ENCODE results near the gene TECTB. TPM values are rescaled to one million over a fixed set of nuclear protein-coding genes. Genes with fewer than 3 reads are reported as not detected.

Gene TECTB
- total RNA-seq, 2 donors from 2014 or later = not detected

- no peaks in the 10 kb centered on the region for H3K27me3 ChIP-seq (replicated peaks; ENCODE audit: insufficient read depth)
- TF ChIP-seq CTCF (IDR thresholded peaks at IDR 0.05) = no peak
- H3K27ac ChIP-seq = no peak overlapping the region
- ATAC-seq (ENCODE audit: insufficient number of reproducible peaks, low FRiP score, low read depth) = no peak
- no peak overlapping the region for H3K4me3 ChIP-seq
- no peaks in the 10 kb centered on the region for H3K36me3 ChIP-seq
- no peaks in the 10 kb centered on the region for H3K4me1 ChIP-seq (ENCODE audit: control insufficient read depth in 1 of 2, low read depth in 2 of 2)
- no peaks in the 10 kb centered on the region for H3K9me3 ChIP-seq
- DNase-seq (ENCODE audit: low spot score) = no peak
These were observed 21.2 kb downstream of the TECTB start for GRCh38 chr10:112304267-112304859.

GRCh38 chr10:112307358-112308124 lies 24.3 kb downstream of the TECTB start:
- Histone ChIP-seq H3K27me3 (replicated peaks; ENCODE audit: insufficient read depth) (no peaks in the 10 kb centered on the region), H3K9me3 (no peaks in the 10 kb centered on the region), H3K27ac (no peak overlapping the region), H3K36me3 (no peaks in the 10 kb centered on the region), H3K4me3 (no peak overlapping the region), H3K4me1 (ENCODE audit: control insufficient read depth in 1 of 2, low read depth in 2 of 2) (no peaks in the 10 kb centered on the region)
- ATAC-seq (ENCODE audit: insufficient number of reproducible peaks, low FRiP score, low read depth) (no peak), DNase-seq (ENCODE audit: low spot score) (no peak)
- TF ChIP-seq CTCF (IDR thresholded peaks at IDR 0.05) = peak; percentile 70

GRCh38 chr10:112308125-112308502 lies 24.9 kb downstream of the TECTB start:
- ATAC-seq (ENCODE audit: insufficient number of reproducible peaks, low FRiP score, low read depth) (no peak), DNase-seq (ENCODE audit: low spot score) (no peak)
- no peak for TF ChIP-seq CTCF (IDR thresholded peaks at IDR 0.05)
- Histone ChIP-seq H3K36me3 (no peaks in the 10 kb centered on the region), H3K4me1 (ENCODE audit: control insufficient read depth in 1 of 2, low read depth in 2 of 2) (no peaks in the 10 kb centered on the region), H3K9me3 (no peaks in the 10 kb centered on the region), H3K27me3 (replicated peaks; ENCODE audit: insufficient read depth) (no peaks in the 10 kb centered on the region), H3K27ac (no peak overlapping the region), H3K4me3 (no peak overlapping the region)

- no peak for ATAC-seq (ENCODE audit: insufficient number of reproducible peaks, low FRiP score, low read depth)
- TF ChIP-seq CTCF (IDR thresholded peaks at IDR 0.05) = no peak
These were observed 28.3 kb downstream of the TECTB start for GRCh38 chr10:112311481-112311880.

GRCh38 chr10:112313234-112313633 lies 30.0 kb downstream of the TECTB start:
- H3K36me3 ChIP-seq = no peaks in the 10 kb centered on the region
- TF ChIP-seq CTCF (IDR thresholded peaks at IDR 0.05) = no peak

More at GRCh38 chr10:112311481-112311880, 28.3 kb downstream of the TECTB start:
- H3K4me3 ChIP-seq = no peak overlapping the region
- H3K27me3 ChIP-seq (replicated peaks; ENCODE audit: insufficient read depth) = no peaks in the 10 kb centered on the region
- H3K27ac ChIP-seq = no peak overlapping the region
- no peaks in the 10 kb centered on the region for H3K9me3 ChIP-seq
- H3K36me3 ChIP-seq = no peaks in the 10 kb centered on the region
- DNase-seq (ENCODE audit: low spot score) = no peak
- no peaks in the 10 kb centered on the region for H3K4me1 ChIP-seq (ENCODE audit: control insufficient read depth in 1 of 2, low read depth in 2 of 2)

More at GRCh38 chr10:112313234-112313633, 30.0 kb downstream of the TECTB start:
- Histone ChIP-seq H3K27me3 (replicated peaks; ENCODE audit: insufficient read depth) (no peaks in the 10 kb centered on the region), H3K4me1 (ENCODE audit: control insufficient read depth in 1 of 2, low read depth in 2 of 2) (no peaks in the 10 kb centered on the region), H3K9me3 (no peaks in the 10 kb centered on the region), H3K4me3 (no peak overlapping the region), H3K27ac (no peak overlapping the region)
- DNase-seq (ENCODE audit: low spot score) (no peak), ATAC-seq (ENCODE audit: insufficient number of reproducible peaks, low FRiP score, low read depth) (no peak)
